ENCODE measurements around the gene NOX3.

NOX3 gene

DNA sequence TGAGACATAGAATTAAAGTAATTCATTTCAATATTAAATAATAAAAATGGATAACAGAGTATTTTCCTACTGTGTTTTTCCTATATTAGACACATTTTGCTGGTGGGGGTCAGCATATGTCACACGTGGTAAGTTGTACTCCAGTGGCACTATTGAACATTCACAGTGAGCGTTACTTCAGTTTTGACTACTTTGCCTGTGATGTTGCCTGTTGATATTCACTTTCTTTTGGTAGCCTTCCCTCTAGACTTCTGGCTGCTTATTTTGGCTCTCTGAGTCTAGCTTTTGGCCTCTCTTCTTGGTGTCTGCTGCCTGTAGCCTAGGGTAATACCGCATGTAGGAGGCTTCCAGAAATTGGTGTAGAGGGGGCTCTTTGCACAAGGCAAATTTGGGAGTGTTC is 76.9 kb downstream of the NOX3 start:
- H3K9me2 ChIP-seq (replicated peaks; ENCODE audit: control insufficient read depth, low read length), result no peaks in the 10 kb centered on the region
- H3K79me2 ChIP-seq (ENCODE audit: control insufficient read depth, low read length), result no peaks in the 10 kb centered on the region
- H3K27ac ChIP-seq (ENCODE audit: low read depth, low read length), result no peak overlapping the region
- no peaks in the 10 kb centered on the region for H3K27me3 ChIP-seq (ENCODE audit: control insufficient read depth, low read length)
- H4K20me1 ChIP-seq (ENCODE audit: control insufficient read depth, insufficient read depth, low read depth, low read length), result no peaks in the 10 kb centered on the region
- peaks cover 9% of the 10 kb centered on the region; the same call in 1 of the 2 replicates for H3K36me3 ChIP-seq (ENCODE audit: control insufficient read depth, low read length)
- no peak overlapping the region for H3K4me2 ChIP-seq (ENCODE audit: low read length)
- no peak overlapping the region for H3K4me3 ChIP-seq (ENCODE audit: low read length)
- H3K9me3 ChIP-seq (ENCODE audit: control insufficient read depth, insufficient read depth, low read length), result peaks cover 16% of the 10 kb centered on the region; the same call in 1 of the 2 replicates
- H3F3A ChIP-seq (ENCODE audit: control insufficient read depth, insufficient read depth), result 0 out of 2 replicates have a peak, but pooled peaks cover 3% of the 10 kb centered on the region
- TF ChIP-seq, protein P1, sequence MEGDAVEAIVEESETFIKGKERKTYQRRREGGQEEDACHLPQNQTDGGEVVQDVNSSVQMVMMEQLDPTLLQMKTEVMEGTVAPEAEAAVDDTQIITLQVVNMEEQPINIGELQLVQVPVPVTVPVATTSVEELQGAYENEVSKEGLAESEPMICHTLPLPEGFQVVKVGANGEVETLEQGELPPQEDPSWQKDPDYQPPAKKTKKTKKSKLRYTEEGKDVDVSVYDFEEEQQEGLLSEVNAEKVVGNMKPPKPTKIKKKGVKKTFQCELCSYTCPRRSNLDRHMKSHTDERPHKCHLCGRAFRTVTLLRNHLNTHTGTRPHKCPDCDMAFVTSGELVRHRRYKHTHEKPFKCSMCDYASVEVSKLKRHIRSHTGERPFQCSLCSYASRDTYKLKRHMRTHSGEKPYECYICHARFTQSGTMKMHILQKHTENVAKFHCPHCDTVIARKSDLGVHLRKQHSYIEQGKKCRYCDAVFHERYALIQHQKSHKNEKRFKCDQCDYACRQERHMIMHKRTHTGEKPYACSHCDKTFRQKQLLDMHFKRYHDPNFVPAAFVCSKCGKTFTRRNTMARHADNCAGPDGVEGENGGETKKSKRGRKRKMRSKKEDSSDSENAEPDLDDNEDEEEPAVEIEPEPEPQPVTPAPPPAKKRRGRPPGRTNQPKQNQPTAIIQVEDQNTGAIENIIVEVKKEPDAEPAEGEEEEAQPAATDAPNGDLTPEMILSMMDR (IDR thresholded peaks at IDR 0.05; ENCODE audit: low read depth, low read length, poor library complexity, severe bottlenecking), result no peak
- no peak for TF ChIP-seq EZH2phosphoT487 (IDR thresholded peaks at IDR 0.05; ENCODE audit: borderline replicate concordance, low read length)
- H3K4me1 ChIP-seq (ENCODE audit: control insufficient read depth, low read length), result peaks cover 47% of the 10 kb centered on the region

DNA sequence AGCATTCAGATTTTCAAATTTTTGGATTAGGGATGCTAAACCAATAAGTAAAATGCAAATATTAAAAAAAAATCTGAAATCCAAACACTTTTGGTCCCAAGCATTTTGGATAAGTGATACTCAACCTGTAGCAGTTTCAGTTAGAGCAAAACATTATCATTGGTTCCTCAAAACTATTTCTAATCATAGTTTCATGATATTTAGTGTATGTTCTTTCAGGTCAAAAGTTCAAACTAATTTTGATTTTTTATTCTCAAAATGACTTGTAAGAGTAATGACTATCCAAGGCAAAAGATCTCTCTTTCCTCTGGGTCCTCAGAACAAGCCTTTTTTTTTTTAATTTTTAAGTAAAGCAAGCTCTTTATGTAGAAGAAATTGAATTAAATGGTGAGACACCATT is 77.4 kb downstream of the NOX3 start:
- Histone ChIP-seq H3F3A (ENCODE audit: control insufficient read depth, insufficient read depth) (0 out of 2 replicates have a peak, but pooled peaks cover 3% of the 10 kb centered on the region), H3K79me2 (ENCODE audit: control insufficient read depth, low read length) (no peaks in the 10 kb centered on the region), H3K4me1 (ENCODE audit: control insufficient read depth, low read length) (peaks cover 43% of the 10 kb centered on the region), H3K4me2 (ENCODE audit: low read length) (no peak overlapping the region), H4K20me1 (ENCODE audit: control insufficient read depth, insufficient read depth, low read depth, low read length) (no peaks in the 10 kb centered on the region), H3K4me3 (ENCODE audit: low read length) (no peak overlapping the region), H3K9me2 (replicated peaks; ENCODE audit: control insufficient read depth, low read length) (no peaks in the 10 kb centered on the region), H3K36me3 (ENCODE audit: control insufficient read depth, low read length) (peaks cover 9% of the 10 kb centered on the region; the same call in 1 of the 2 replicates), H3K9me3 (ENCODE audit: control insufficient read depth, insufficient read depth, low read length) (peaks cover 14% of the 10 kb centered on the region; the same call in 1 of the 2 replicates), H3K27me3 (ENCODE audit: control insufficient read depth, low read length) (no peaks in the 10 kb centered on the region), H3K27ac (ENCODE audit: low read depth, low read length) (no peak overlapping the region)
- no peak for TF ChIP-seq EZH2phosphoT487 (IDR thresholded peaks at IDR 0.05; ENCODE audit: borderline replicate concordance, low read length)
- TF ChIP-seq, protein P1 (IDR thresholded peaks at IDR 0.05; ENCODE audit: low read depth, low read length, poor library complexity, severe bottlenecking), result no peak

DNA sequence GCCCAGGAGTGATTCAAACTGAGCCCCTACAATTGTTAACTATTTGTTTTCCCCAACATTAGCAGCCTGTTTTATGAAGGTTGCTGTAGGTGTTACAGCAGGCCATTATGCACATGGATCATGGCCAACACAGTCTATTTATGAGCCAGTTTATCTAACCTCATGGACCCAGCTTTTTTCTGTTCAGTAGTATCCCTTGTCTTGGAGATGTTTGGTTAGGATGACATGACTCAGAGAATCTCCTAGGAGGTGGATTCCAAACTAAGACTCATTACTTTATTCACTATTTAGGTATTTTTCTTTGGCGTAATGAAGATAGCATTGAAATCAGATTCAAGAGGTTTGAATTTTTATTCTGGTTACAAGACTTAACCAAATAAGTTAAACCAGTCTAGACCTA is 78.6 kb downstream of the NOX3 start:
- no peak overlapping the region for H3K4me2 ChIP-seq (ENCODE audit: low read length)
- no peaks in the 10 kb centered on the region for H3K27me3 ChIP-seq (ENCODE audit: control insufficient read depth, low read length)
- H4K20me1 ChIP-seq (ENCODE audit: control insufficient read depth, insufficient read depth, low read depth, low read length), result no peaks in the 10 kb centered on the region
- H3K9me3 ChIP-seq (ENCODE audit: control insufficient read depth, insufficient read depth, low read length), result peaks cover 10% of the 10 kb centered on the region; the same call in 1 of the 2 replicates
- TF ChIP-seq, protein P1 (IDR thresholded peaks at IDR 0.05; ENCODE audit: low read depth, low read length, poor library complexity, severe bottlenecking), result no peak
- TF ChIP-seq EZH2phosphoT487 (IDR thresholded peaks at IDR 0.05; ENCODE audit: borderline replicate concordance, low read length), result no peak
- peaks cover 31% of the 10 kb centered on the region for H3K4me1 ChIP-seq (ENCODE audit: control insufficient read depth, low read length)
- no peaks in the 10 kb centered on the region for H3K9me2 ChIP-seq (replicated peaks; ENCODE audit: control insufficient read depth, low read length)
- H3K79me2 ChIP-seq (ENCODE audit: control insufficient read depth, low read length), result no peaks in the 10 kb centered on the region
- no peak overlapping the region for H3K27ac ChIP-seq (ENCODE audit: low read depth, low read length)
- H3K36me3 ChIP-seq (ENCODE audit: control insufficient read depth, low read length), result peaks cover 6% of the 10 kb centered on the region; the same call in 1 of the 2 replicates
- H3F3A ChIP-seq (ENCODE audit: control insufficient read depth, insufficient read depth), result 0 out of 2 replicates have a peak, but pooled peaks cover 3% of the 10 kb centered on the region
- no peak overlapping the region for H3K4me3 ChIP-seq (ENCODE audit: low read length)

Data from DOHH2 (cell line).